ENCODE results near the gene SLC49A3. TPM values are rescaled to one million over a fixed set of nuclear protein-coding genes. Genes with fewer than 3 reads are reported as not detected.

The SLC49A3 gene
- total and polyA plus RNA-seq, 2 experiments from 2014 or later: 1.3 to 3.7 TPM

DNA sequence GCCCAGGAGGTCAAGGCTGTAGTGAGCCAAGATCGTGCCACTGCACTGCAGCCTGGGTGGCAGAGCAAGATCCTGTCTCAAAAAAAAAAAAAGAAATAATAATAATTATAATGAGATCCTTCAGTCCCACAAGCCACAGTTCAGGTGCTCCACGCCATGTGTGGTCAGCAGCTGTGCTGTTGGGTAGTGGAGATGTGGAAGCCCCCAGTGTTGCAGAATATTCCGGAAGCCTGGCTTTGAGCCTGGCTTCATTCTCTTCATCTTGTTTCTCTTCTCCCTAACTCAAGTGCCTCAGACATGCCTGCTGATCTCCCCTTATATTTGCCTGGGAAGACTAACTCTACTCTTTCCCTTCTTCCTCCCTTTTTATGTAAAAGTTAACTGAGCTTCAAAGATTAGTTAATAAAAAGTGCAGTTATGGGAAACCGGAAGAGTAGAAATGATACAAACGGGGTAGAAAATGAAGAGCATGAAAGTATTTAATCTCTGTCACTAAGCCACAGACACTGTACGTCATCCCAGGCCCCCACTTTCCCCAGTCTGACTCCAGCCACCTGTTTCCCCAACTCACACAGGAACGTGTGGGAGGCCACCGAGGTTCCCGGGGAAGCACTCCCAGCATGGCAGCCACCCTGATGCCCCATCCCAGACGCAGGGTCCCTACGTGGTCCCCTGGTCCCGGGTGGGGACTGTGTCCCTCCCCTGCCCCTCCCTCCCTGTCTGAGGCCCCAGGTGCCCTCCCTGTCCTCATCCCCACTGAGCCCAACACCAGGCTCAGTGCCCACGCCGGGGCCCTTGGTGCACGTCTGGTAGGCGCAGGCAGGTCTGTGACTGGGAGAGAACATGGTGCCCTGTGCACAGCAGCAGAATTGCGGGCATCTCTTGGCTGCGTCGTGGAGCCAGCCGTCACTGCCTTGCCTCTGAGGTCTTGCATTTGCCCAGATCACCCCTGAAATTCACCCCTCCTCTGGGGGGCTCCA is 40.7 kb upstream of the SLC49A3 start (continued):
- TF ChIP-seq REST (IDR thresholded peaks at IDR 0.05; ENCODE audit: unreplicated experiment) (no peak), ETS1 (IDR thresholded peaks at IDR 0.05) (no peak), STAT1 (IDR thresholded peaks at IDR 0.05; ENCODE audit: unreplicated experiment) (no peak), EZH2phosphoT487 (IDR thresholded peaks at IDR 0.05; ENCODE audit: unreplicated experiment) (no peak), ZNF331 (CRISPR knock-in tag; IDR thresholded peaks at IDR 0.05; ENCODE audit: low read depth) (no peak)

- no peak overlapping the region; the same call in 1 of the 2 replicates for H3K27ac Mint-ChIP-seq
- no peak overlapping the region for H3K4me3 ChIP-seq
- H3K27me3 ChIP-seq (ENCODE audit: insufficient read depth): no peaks in the 10 kb centered on the region
- ATAC-seq: no peak
- H4K20me1 ChIP-seq (replicated peaks; ENCODE audit: insufficient read depth): peaks cover 16% of the 10 kb centered on the region
- DNase-seq (ENCODE audit: low spot score): no peak
- peaks cover 61% of the 10 kb centered on the region for H3K79me2 ChIP-seq (replicated peaks; ENCODE audit: insufficient read depth)
- H3K36me3 Mint-ChIP-seq (ENCODE audit: low read depth): peaks cover 27% of the 10 kb centered on the region
- H3K9me3 Mint-ChIP-seq: no peaks in the 10 kb centered on the region
- no peak overlapping the region for H2AFZ ChIP-seq
- peaks cover 13% of the 10 kb centered on the region for H3K27me3 Mint-ChIP-seq (ENCODE audit: insufficient read depth, low read depth, poor library complexity)
- H3K4me1 ChIP-seq (ENCODE audit: insufficient read depth): no peaks in the 10 kb centered on the region
- peaks cover 2% of the 10 kb centered on the region; the same call in 1 of the 3 replicates for H3K4me1 Mint-ChIP-seq
- no peaks in the 10 kb centered on the region for H3K9me2 ChIP-seq (ENCODE audit: insufficient read depth)
- no peak overlapping the region for H3K27ac ChIP-seq (ENCODE audit: low read depth)
- H3K36me3 ChIP-seq (ENCODE audit: insufficient read depth): no peaks in the 10 kb centered on the region
- no peak overlapping the region for H3K4me2 ChIP-seq
- no peak overlapping the region for H3K4me3 Mint-ChIP-seq
- peaks cover 6% of the 10 kb centered on the region; the same call in 1 of the 2 replicates for H3F3A ChIP-seq (replicated peaks; ENCODE audit: low read depth)
- no peak for TF ChIP-seq ETS1 (IDR thresholded peaks at IDR 0.05)
- no peak for TF ChIP-seq ZNF114 (CRISPR knock-in tag; IDR thresholded peaks at IDR 0.05)
- no peak for TF ChIP-seq EZH2 (IDR thresholded peaks at IDR 0.05; ENCODE audit: low read depth, unreplicated experiment)
- no peak for TF ChIP-seq POLR2AphosphoS5 (IDR thresholded peaks at IDR 0.05; ENCODE audit: low read depth)
- no peak for TF ChIP-seq ZNF331 (CRISPR knock-in tag; IDR thresholded peaks at IDR 0.05; ENCODE audit: low read depth)
- TF ChIP-seq STAT1 (IDR thresholded peaks at IDR 0.05; ENCODE audit: unreplicated experiment): no peak
- TF ChIP-seq ZNF462 (CRISPR knock-in tag; IDR thresholded peaks at IDR 0.05): no peak
Measured at GRCh38 chr4:727576-727975, 38.6 kb upstream of the SLC49A3 start.
